KMS-11 (cell line): ENCODE measurements around the gene OTOL1.
A peak's percentile ranks its signal among the peaks of the same experiment; 100 is the strongest.

Experiments
- H2AFZ ChIP-seq: fragments of 200-600 bp; sonication (generic); 2 replicates; pipeline ENCODE4 v1.6.1; 2016; ENCODE audit warnings: antibody characterized with exemption, mixed run types, low read depth
- H3K27ac ChIP-seq: fragments of 200-600 bp; sonication (generic); 2 replicates; pipeline ENCODE4 v1.6.1; 2016; ENCODE audit warnings: mild to moderate bottlenecking, mixed run types
- H3K27me3 ChIP-seq: fragments of 200-600 bp; sonication (generic); 2 replicates; pipeline ENCODE4 v1.6.1; 2017; ENCODE audit warnings: mild to moderate bottlenecking, low read depth, mixed run types, moderate library complexity; ENCODE audit not compliant: insufficient read depth
- H3K36me3 ChIP-seq: fragments of 200-600 bp; sonication (generic); 2 replicates; pipeline ENCODE4 v1.6.1; 2017; ENCODE audit warnings: mild to moderate bottlenecking, mixed run types; ENCODE audit not compliant: insufficient read depth
- H3K4me1 ChIP-seq: fragments of 200-600 bp; sonication (generic); 2 replicates; pipeline ENCODE4 v1.6.1; 2016; ENCODE audit warnings: mild to moderate bottlenecking, low read depth, mixed run types; ENCODE audit not compliant: poor library complexity, severe bottlenecking
- H3K4me2 ChIP-seq: fragments of 200-600 bp; sonication (generic); 2 replicates; pipeline ENCODE4 v1.7.0; 2016; ENCODE audit warnings: mild to moderate bottlenecking, mixed run types
- H3K4me3 ChIP-seq: fragments of 200-600 bp; sonication (generic); IDR thresholded peaks from 2 replicates; pipeline ENCODE4 v1.6.1; 2017; ENCODE audit warnings: low read depth, low read length, mixed read lengths; ENCODE audit not compliant: insufficient read depth
- H3K79me2 ChIP-seq: fragments of 200-600 bp; sonication (generic); 2 replicates; pipeline ENCODE4 v1.6.1; 2016; ENCODE audit warnings: low read depth, mixed run types; ENCODE audit not compliant: insufficient read depth
- H3K9ac ChIP-seq: fragments of 200-600 bp; sonication (generic); 2 replicates; pipeline ENCODE4 v1.6.1; 2016; ENCODE audit warnings: mild to moderate bottlenecking, mixed run types
- H4K20me1 ChIP-seq: fragments of 200-600 bp; sonication (generic); 2 replicates; pipeline ENCODE4 v1.6.1; 2016; ENCODE audit warnings: mild to moderate bottlenecking, mixed run types; ENCODE audit not compliant: insufficient read depth
- CTCF ChIP-seq: fragments of 200-600 bp; sonication (generic); conservative IDR thresholded peaks from 2 replicates; pipeline ENCODE4 v1.6.1; 2017; ENCODE audit warnings: low read depth, mild to moderate bottlenecking, antibody characterized with exemption, low read length, moderate library complexity, mixed read lengths

The OTOL1 gene

GRCh38 chr3:161540594-161540993 is 44.0 kb downstream of the OTOL1 start:
- Histone ChIP-seq H3K79me2 (no peaks in the 10 kb centered on the region), H3K36me3 (no peaks in the 10 kb centered on the region), H2AFZ (peak overlapping the region; percentile 48), H3K4me1 (peaks cover 37% of the 10 kb centered on the region), H3K27me3 (no peaks in the 10 kb centered on the region), H3K27ac (peak overlapping the region; percentile 13; the same call in 1 of the 2 replicates), H3K9ac (no peak overlapping the region), H3K4me2 (peak overlapping the region; percentile 40), H4K20me1 (no peaks in the 10 kb centered on the region), H3K4me3 (no peak overlapping the region)
- TF ChIP-seq CTCF = no peak

DNA sequence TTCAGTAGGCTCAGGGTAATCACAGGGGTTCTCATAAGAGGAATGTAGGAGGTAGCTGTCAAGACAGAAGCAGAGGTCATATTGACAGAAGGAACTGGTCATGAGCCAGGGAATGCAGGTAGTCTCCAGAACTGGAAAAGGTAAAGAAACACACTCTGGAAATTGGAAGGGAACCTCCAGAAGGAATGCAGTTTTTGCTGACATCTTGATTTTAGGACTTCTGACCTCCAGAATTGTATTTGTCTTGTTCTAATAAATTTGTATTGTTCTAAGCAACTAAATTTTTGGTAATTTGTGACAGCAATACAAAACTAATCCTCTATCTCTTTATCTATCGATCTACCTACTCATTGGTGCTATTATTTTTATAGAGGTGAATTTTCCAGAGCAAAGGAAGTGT is 49.2 kb downstream of the OTOL1 start:
- Histone ChIP-seq H3K36me3 (no peaks in the 10 kb centered on the region), H3K27me3 (no peaks in the 10 kb centered on the region), H3K9ac (no peak overlapping the region), H3K4me3 (no peak overlapping the region), H2AFZ (no peak overlapping the region), H3K4me2 (no peak overlapping the region), H3K4me1 (peaks cover 43% of the 10 kb centered on the region), H4K20me1 (no peaks in the 10 kb centered on the region), H3K27ac (no peak overlapping the region), H3K79me2 (no peaks in the 10 kb centered on the region)
- no peak for TF ChIP-seq CTCF

DNA sequence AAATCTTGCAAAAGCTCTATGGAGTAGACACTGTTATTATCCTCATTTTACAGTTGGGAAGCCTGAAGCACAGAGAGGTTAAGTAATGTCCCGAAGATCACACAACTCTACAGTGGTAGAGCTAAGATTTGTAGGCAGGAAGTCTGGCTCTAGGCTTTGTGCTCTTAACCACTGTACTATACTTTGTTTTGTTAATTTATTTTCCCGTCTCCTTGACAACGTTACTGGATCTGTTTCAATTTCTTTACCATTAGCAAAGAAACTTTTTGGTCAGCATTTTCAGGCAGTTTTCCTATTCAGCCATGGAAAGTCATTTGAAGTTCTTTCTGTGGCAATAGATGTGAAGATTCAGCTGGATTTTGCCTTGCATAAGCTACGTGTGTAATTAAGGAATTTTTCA is 51.7 kb downstream of the OTOL1 start:
- peak overlapping the region; percentile 6; the same call in 1 of the 2 replicates for H3K27ac ChIP-seq
- H3K36me3 ChIP-seq = no peaks in the 10 kb centered on the region
- H3K9ac ChIP-seq = no peak overlapping the region
- H4K20me1 ChIP-seq = no peaks in the 10 kb centered on the region
- no peaks in the 10 kb centered on the region for H3K27me3 ChIP-seq
- no peak overlapping the region for H2AFZ ChIP-seq
- no peaks in the 10 kb centered on the region for H3K79me2 ChIP-seq
- H3K4me1 ChIP-seq = peaks cover 42% of the 10 kb centered on the region
- no peak overlapping the region for H3K4me3 ChIP-seq
- H3K4me2 ChIP-seq = peak overlapping the region; percentile 44
- no peak for TF ChIP-seq CTCF

GRCh38 chr3:161549261-161549660 is 52.7 kb downstream of the OTOL1 start:
- Histone ChIP-seq H3K79me2 (no peaks in the 10 kb centered on the region), H2AFZ (no peak overlapping the region), H3K4me2 (no peak overlapping the region), H3K27me3 (no peaks in the 10 kb centered on the region), H4K20me1 (no peaks in the 10 kb centered on the region), H3K27ac (no peak overlapping the region), H3K36me3 (no peaks in the 10 kb centered on the region), H3K9ac (no peak overlapping the region), H3K4me3 (no peak overlapping the region), H3K4me1 (peaks cover 42% of the 10 kb centered on the region)
- TF ChIP-seq CTCF = no peak
